GM19455 (cell line): ENCODE measurements around the gene MTAP.

Experiments used
- ATAC-seq: cut with Tn5 transposase; IDR thresholded peaks from one replicate; pipeline ENCODE4 v1.9.1; 2021; ENCODE audit not compliant: unreplicated experiment

Gene MTAP

GRCh38 chr9:21841133-21841532, 38.7 kb downstream of the MTAP start:
- no peak for ATAC-seq

GRCh38 chr9:21848615-21849014, 46.2 kb downstream of the MTAP start:
- no peak for ATAC-seq

GRCh38 chr9:21852754-21853153, 50.3 kb downstream of the MTAP start:
- ATAC-seq: peak; percentile 89

- ATAC-seq: no peak
Measured at GRCh38 chr9:21853414-21853813, 51.0 kb downstream of the MTAP start.

GRCh38 chr9:21854119-21854518, 51.7 kb downstream of the MTAP start:
- no peak for ATAC-seq

GRCh38 chr9:21854594-21854993, 52.2 kb downstream of the MTAP start:
- no peak for ATAC-seq

GRCh38 chr9:21856301-21857094, 54.1 kb downstream of the MTAP start:
- no peak for ATAC-seq

- ATAC-seq: no peak
Measured at GRCh38 chr9:21862871-21863270, 60.4 kb downstream of the MTAP start.

GRCh38 chr9:21864505-21864904, 62.1 kb downstream of the MTAP start:
- ATAC-seq: no peak

- ATAC-seq: no peak
Measured at GRCh38 chr9:21866302-21866701, 63.9 kb downstream of the MTAP start.

- no peak for ATAC-seq
Measured at GRCh38 chr9:21871256-21871975, 69.0 kb downstream of the MTAP start.

GRCh38 chr9:21872696-21873095, 70.3 kb downstream of the MTAP start:
- no peak for ATAC-seq

GRCh38 chr9:21873540-21874221, 71.2 kb downstream of the MTAP start:
- ATAC-seq: no peak

- ATAC-seq: no peak
Measured at GRCh38 chr9:21875893-21876292, 73.5 kb downstream of the MTAP start.

GRCh38 chr9:21883642-21884041, 81.2 kb downstream of the MTAP start:
- ATAC-seq: no peak

- no peak for ATAC-seq
Measured at GRCh38 chr9:21889673-21890072, 87.2 kb downstream of the MTAP start.

- ATAC-seq: no peak
Measured at GRCh38 chr9:21890696-21891095, 88.3 kb downstream of the MTAP start.

- ATAC-seq: no peak
Measured at GRCh38 chr9:21901546-21901945, 99.1 kb downstream of the MTAP start.

GRCh38 chr9:21902136-21902535, 99.7 kb downstream of the MTAP start:
- ATAC-seq: no peak

GRCh38 chr9:21903380-21903965, 101.0 kb downstream of the MTAP start:
- no peak for ATAC-seq

GRCh38 chr9:21904371-21904770, 101.9 kb downstream of the MTAP start:
- no peak for ATAC-seq

- no peak for ATAC-seq
Measured at GRCh38 chr9:21904776-21905175, 102.3 kb downstream of the MTAP start.
